ENCODE results near the gene CDNF.

Gene CDNF

GRCh38 chr10:14803827-14804226 lies 34.0 kb downstream of the CDNF start:
- DNase-seq (ENCODE audit: low read depth in 1 of 2, low spot score in 1 of 2) = no peak
- in situ Hi-C loops (cut with HindIII; ENCODE audit: low pct_unique_long_range_greater_than_20kb, low sequenced_read_pairs) = no loop called here
- TF ChIP-seq JUND (IDR thresholded peaks at IDR 0.05; ENCODE audit: low read depth) = no peak

DNA sequence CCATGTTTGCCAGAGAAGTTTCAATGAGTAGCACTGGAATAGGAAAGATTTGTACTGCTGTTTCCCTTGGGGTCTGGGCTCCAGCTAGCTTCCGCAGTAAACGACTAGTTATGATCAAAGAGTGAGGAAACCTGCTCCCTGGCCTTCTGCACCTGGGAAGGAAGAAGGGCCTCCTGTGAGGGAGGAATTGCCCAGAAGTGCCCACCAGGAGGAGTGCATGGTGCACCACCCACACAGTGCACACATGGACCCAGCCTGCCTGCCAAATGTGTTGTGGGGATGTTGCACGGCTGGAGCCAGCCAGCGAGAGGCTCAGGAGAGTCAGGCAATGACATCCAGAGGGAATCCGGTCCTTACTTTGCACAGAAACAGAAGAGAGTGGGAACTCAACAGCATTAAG lies 36.1 kb downstream of the CDNF start:
- DNase-seq (ENCODE audit: low read depth in 1 of 2, low spot score in 1 of 2) = peak in 1 of 2 experiments; percentile 22
- TF ChIP-seq JUND (IDR thresholded peaks at IDR 0.05; ENCODE audit: low read depth) = no peak
- in situ Hi-C loops (cut with HindIII; ENCODE audit: low pct_unique_long_range_greater_than_20kb, low sequenced_read_pairs) = no loop called here

DNA sequence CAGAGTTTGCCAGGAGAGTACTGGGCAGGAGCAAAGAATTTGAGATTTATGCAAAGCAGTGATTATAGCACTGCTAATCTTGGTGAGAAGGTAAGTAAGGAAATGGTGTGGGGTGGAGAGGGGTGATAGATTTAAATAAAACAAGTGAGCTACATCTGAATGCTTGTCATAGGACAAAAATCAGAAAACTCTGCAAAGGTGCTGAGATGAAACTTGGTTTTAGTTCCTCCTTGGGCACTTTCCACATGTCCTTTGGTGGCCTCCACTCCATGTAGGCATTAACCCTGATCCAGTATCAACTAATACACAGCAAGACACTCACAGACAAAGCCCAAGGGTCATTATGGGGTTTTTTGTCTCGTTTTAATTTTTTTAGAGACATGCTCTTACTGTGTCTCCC lies 37.4 kb downstream of the CDNF start:
- in situ Hi-C loops (cut with HindIII; ENCODE audit: low pct_unique_long_range_greater_than_20kb, low sequenced_read_pairs) = no loop called here

DNA sequence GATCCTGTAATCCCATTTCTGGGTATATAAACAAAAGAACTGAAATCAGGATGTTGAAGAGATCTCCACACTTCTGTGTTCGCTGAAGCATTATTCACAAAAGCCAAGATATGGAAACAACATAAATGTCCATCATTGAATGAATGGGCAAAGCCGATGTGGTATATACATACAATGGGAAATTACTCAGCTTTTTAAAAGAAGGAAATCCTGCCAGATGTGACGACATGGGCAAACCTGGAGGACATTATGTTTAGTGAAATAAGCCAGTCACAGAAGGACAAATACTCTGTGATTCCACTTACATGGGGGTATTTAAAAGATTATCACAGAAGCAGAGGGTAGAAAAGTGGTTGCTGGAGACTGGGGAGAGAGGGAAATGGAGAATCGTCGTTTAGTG lies 39.2 kb downstream of the CDNF start:
- in situ Hi-C loops (cut with HindIII; ENCODE audit: low pct_unique_long_range_greater_than_20kb, low sequenced_read_pairs) = no loop called here
- no peak for TF ChIP-seq JUND (IDR thresholded peaks at IDR 0.05; ENCODE audit: low read depth)
- no peak for DNase-seq (ENCODE audit: low read depth in 1 of 2, low spot score in 1 of 2)

More for the DNA sequence above, 37.4 kb downstream of the CDNF start:
- TF ChIP-seq JUND (IDR thresholded peaks at IDR 0.05; ENCODE audit: low read depth) = no peak
- DNase-seq (ENCODE audit: low read depth in 1 of 2, low spot score in 1 of 2) = no peak

GRCh38 chr10:14787938-14788337 lies 49.9 kb downstream of the CDNF start:
- DNase-seq (ENCODE audit: low read depth in 1 of 2, low spot score in 1 of 2) = no peak
- TF ChIP-seq JUND (IDR thresholded peaks at IDR 0.05; ENCODE audit: low read depth) = no peak
- in situ Hi-C loops (cut with HindIII; ENCODE audit: low pct_unique_long_range_greater_than_20kb, low sequenced_read_pairs) = no loop called here

DNA sequence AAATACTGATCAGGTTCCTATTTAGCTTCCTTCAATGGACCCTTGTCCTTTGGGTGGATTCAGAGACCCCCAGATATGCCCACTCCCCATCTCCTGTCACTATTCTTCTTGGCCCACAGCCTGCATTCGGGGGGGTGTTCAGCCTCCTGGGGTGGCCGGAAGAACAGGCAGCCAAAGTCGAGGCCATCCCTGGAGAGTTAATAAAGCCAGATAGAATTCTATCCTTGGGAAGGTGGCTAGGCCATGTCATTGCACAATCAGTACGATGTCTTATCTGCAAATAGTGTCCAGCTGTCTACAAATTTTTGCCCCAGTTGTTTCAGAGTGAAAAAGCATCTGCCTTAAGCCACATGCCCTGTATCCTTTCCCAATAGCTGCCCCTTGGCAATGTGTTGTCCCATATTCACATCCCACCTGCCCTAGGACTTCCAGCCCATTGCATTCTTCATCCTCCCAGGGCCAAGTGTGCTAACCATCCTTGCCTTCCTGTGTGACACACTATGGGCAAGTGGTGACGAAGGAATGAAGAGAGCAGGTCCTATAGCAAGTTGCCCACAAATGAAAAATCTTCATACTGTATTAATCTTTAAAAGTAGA lies 53.3 kb downstream of the CDNF start:
- no peak for TF ChIP-seq JUND (IDR thresholded peaks at IDR 0.05; ENCODE audit: low read depth)
- in situ Hi-C loops (cut with HindIII; ENCODE audit: low pct_unique_long_range_greater_than_20kb, low sequenced_read_pairs) = no loop called here
- no peak for DNase-seq (ENCODE audit: low read depth in 1 of 2, low spot score in 1 of 2)

GRCh38 chr10:14782691-14783363 lies 55.0 kb downstream of the CDNF start:
- TF ChIP-seq JUND (IDR thresholded peaks at IDR 0.05; ENCODE audit: low read depth) = no peak
- in situ Hi-C loops (cut with HindIII; ENCODE audit: low pct_unique_long_range_greater_than_20kb, low sequenced_read_pairs) = no loop called here
- DNase-seq (ENCODE audit: low read depth in 1 of 2, low spot score in 1 of 2) = no peak

GRCh38 chr10:14781763-14782162 lies 56.1 kb downstream of the CDNF start:
- in situ Hi-C loops (cut with HindIII; ENCODE audit: low pct_unique_long_range_greater_than_20kb, low sequenced_read_pairs) = no loop called here
- no peak for TF ChIP-seq JUND (IDR thresholded peaks at IDR 0.05; ENCODE audit: low read depth)
- DNase-seq (ENCODE audit: low read depth in 1 of 2, low spot score in 1 of 2) = no peak

- in situ Hi-C loops (cut with HindIII; ENCODE audit: low pct_unique_long_range_greater_than_20kb, low sequenced_read_pairs) = no loop called here
- no peak for TF ChIP-seq JUND (IDR thresholded peaks at IDR 0.05; ENCODE audit: low read depth)
- DNase-seq (ENCODE audit: low read depth in 1 of 2, low spot score in 1 of 2) = peak in 1 of 2 experiments; percentile 34
Observed at GRCh38 chr10:14779001-14779651, 58.7 kb downstream of the CDNF start.

DNA sequence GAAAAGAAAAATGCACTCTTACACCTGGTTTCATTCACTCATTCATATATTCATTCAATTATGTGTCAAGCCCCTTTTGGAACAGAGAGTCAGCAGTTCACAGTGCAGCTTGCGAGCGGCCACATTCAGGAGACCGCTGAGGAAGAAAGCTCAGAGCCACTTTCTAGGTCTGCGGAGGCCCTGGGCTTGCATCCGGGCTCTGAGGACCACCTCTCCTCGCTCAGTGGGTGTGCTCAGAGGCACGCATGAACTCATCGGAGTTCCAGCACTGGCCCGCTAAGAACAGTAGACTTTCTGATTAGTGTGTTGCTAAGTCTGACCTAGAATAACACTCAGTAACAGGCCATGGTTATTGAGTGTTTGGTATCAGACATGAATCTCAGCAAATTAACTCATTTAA lies 61.3 kb downstream of the CDNF start:
- DNase-seq (ENCODE audit: low read depth in 1 of 2, low spot score in 1 of 2) = no peak
- in situ Hi-C loops (cut with HindIII; ENCODE audit: low pct_unique_long_range_greater_than_20kb, low sequenced_read_pairs) = no loop called here
- no peak for TF ChIP-seq JUND (IDR thresholded peaks at IDR 0.05; ENCODE audit: low read depth)

- no peak for TF ChIP-seq JUND (IDR thresholded peaks at IDR 0.05; ENCODE audit: low read depth)
- DNase-seq (ENCODE audit: low read depth in 1 of 2, low spot score in 1 of 2) = no peak
- in situ Hi-C loops (cut with HindIII; ENCODE audit: low pct_unique_long_range_greater_than_20kb, low sequenced_read_pairs) = no loop called here
Observed at GRCh38 chr10:14775656-14776055, 62.2 kb downstream of the CDNF start.

- no peak for DNase-seq (ENCODE audit: low read depth in 1 of 2, low spot score in 1 of 2)
- TF ChIP-seq JUND (IDR thresholded peaks at IDR 0.05; ENCODE audit: low read depth) = no peak
- in situ Hi-C loops (cut with HindIII; ENCODE audit: low pct_unique_long_range_greater_than_20kb, low sequenced_read_pairs) = no loop called here
Observed at GRCh38 chr10:14774797-14775196, 63.0 kb downstream of the CDNF start, which contains the start of gene FAM107B. Gene FAM107B, minus strand, starts transcription at chr10:14774897. Its CDS starts 234 bp downstream, at chr10:14774663.

DNA sequence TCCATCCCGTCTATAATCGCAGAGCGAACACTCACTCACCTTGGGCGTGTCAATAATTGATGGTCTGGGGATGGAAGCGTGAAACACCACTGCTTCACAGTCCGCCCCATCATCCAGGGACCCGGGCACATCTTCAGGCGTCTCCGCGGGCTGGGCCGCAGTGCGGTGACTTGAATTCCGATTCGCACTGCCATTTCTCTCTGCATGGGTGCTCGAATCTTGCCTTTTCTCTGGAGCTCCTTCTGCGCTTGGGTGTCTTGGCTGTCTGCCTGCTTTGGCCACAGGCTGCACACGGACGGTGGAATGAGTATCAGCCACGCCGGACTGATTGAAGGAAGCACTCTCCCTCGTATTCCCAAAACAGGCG lies 63.6 kb downstream of the CDNF start:
- no peak for DNase-seq (ENCODE audit: low read depth in 1 of 2, low spot score in 1 of 2)
- in situ Hi-C loops (cut with HindIII; ENCODE audit: low pct_unique_long_range_greater_than_20kb, low sequenced_read_pairs) = no loop called here
- no peak for TF ChIP-seq JUND (IDR thresholded peaks at IDR 0.05; ENCODE audit: low read depth)

Measured in T47D (cell line).